ENCODE results near the gene RAB5IF. TPM values are rescaled to one million over a fixed set of nuclear protein-coding genes. Genes with fewer than 3 reads are reported as not detected.

The RAB5IF gene
- total and polyA plus RNA-seq, 9 of the 15 experiments (the other 6 are each of a cell fraction or from before 2014, with no cell fraction given), result 26.5 to 198 (median 134) TPM

DNA sequence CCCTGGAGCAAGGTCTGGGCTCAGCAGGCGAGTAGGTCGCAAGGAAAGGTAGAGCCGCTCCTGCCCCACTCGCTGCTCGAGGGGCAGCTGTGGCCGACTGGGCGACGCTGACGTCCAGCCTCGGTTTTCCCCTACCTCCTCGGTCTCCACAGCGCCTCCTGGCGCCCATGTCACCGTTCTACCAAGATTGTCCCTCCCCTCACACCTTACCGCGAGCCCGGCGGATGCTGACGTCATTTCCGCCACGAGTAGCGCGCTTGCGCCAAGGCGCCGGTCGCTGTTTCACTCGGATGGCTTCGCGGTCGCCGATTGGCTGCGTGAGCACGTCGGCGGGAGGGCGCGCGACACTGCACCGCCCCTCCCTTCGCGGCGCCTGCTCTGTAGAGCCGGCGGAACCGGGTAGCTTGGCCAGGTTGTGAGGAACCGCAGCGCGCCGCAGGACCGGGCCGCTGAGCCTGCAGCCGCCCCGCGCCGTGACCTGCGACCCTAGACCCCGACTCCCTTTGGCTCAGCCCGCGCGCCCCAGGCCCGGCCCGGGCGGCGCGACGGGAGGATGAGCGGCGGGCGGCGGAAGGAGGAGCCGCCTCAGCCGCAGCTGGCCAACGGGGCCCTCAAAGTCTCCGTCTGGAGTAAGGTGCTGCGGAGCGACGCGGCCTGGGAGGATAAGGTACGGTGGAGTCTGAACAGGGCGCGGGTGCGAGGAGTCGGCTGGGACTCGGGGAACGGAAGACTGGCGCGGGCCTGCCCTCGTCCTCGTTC lies at the start of gene RAB5IF (continued):
- no peak for TF ChIP-seq ATF6 (CRISPR knock-in tag; IDR thresholded peaks at IDR 0.05)
- TF ChIP-seq ESRRB (CRISPR knock-in tag; IDR thresholded peaks at IDR 0.05; ENCODE audit: borderline replicate concordance), result no peak
- TF ChIP-seq ZNF444 (CRISPR knock-in tag; IDR thresholded peaks at IDR 0.05), result no peak
- TF ChIP-seq TCFL5 (CRISPR knock-in tag; conservative IDR thresholded peaks at IDR 0.05), result no peak
- TF ChIP-seq, protein P1, sequence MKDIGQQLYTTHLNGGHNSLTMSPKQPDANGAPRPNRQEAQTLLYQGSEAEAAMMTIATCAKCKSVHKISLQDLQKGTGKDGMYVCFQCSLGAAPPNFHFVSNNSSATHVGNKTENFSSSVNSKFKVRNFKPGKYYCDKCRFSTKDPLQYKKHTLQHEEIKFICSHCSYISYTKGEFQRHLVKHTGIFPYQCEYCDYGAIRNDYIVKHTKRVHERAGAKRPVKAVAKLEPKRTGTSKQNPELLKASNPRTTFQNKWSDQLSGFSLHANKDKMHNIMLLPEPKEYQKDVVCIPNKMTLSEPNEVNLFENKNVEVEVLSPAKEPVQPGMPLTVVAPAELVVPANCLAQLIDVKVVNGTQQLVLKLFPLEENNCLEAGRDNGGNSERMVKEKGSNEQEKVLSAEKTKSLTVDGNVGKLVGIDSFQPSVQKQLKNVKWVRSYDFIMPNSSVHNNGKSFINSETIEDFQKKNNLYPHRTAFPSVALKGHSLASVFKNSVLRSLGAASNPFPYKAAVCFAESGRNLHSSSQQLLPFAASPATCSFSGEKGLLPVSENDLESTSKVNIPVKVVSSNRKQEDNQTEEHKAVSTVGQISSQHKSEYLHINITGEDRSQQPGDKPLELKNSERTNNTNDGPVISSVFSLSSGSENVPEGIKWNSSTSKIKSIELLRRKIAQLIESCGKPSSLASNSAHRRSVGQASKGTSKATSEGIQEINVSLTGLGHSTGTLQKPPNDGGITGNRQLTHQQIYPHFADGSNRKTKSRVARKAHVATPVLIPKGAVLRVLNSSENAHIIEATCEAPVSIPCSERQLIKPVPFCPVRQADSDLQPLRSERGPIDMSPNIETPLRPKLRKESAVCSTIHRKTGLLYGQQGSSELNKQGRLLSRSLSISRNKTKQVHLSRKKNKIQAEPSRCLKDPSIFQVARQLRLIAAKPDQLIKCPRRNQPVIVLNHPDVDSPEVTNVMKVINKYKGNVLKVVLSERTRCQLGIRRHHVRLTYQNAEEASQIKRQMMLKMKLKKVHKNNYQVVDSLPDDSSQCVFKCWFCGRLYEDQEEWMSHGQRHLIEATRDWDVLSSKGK (CRISPR knock-in tag; IDR thresholded peaks at IDR 0.05), result no peak
- no peak for TF ChIP-seq SFPQ (IDR thresholded peaks at IDR 0.05; ENCODE audit: low read depth, low read length)
- TF ChIP-seq MIER1 (IDR thresholded peaks at IDR 0.05; ENCODE audit: low read depth), result no peak
- no peak for TF ChIP-seq ILF3 (IDR thresholded peaks at IDR 0.05; ENCODE audit: borderline replicate concordance)
- peak; percentile 47; the same call in 1 of the 2 replicates for TF ChIP-seq CHD2 (IDR thresholded peaks at IDR 0.05; ENCODE audit: low read depth, low read length)
- peak; percentile 90; the same call in 1 of the 2 replicates for TF ChIP-seq ATF2 (CRISPR knock-in tag; IDR thresholded peaks at IDR 0.05)
- no peak for TF ChIP-seq BACH1 (tag; IDR thresholded peaks at IDR 0.05)
- TF ChIP-seq GATA2 (CRISPR knock-in tag; IDR thresholded peaks at IDR 0.05), result no peak
- TF ChIP-seq ZBTB11 (CRISPR knock-in tag; IDR thresholded peaks at IDR 0.05), result peak in 1 of 3 experiments; percentile 82; a peak in 2 of 6 replicates

Measured in K562 (cell line).